ENCODE measurements around the gene MEX3D. TPM values are rescaled to one million over a fixed set of nuclear protein-coding genes. Genes with fewer than 3 reads are reported as not detected.

The MEX3D gene
- total and polyA plus RNA-seq, 7 donors: 4.8 to 16.1 (median 10.3) TPM

DNA sequence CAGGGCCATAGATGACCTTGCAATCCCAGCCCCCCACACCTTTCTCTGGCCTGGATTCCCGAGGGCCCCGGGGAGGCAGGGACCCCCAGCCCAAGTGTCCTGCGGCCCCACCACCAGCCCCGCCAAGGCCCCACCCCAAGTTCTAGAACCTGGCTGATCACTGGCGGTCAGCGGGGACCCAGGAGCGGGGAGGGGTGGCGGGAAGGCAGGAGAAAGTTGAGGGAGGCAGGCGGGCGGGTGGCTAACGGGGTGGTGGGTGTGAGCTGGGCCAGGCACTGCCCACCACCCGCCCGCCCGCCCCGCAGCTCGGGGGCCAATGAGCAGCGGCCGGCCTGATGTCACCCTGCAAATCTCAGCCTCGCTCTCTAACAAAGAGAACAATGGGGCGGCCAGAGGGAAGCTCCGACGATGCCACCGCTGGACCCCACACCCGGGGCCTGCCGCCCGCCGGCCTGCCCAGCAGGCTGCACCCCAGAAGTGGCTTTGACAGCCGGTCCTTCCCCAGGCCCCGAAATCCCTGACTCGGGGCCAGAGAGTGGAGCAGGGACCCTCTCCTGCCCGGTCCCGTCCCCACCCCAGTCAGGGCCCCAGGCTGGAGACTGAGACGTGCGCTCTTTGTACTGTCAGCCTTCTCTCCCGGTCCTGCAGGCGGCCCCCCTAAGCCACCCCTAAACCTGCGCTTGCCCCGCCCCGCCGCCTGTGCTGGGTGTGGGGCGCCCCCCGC lies 1.6 kb downstream of the MEX3D start:
- 7 to 31% methylated on average over 42 of the region's 42 CpGs for WGBS, 2 donors
- Histone ChIP-seq H3K4me1 (peaks cover 0 to 27% (median 15%) of the 10 kb centered on the region in 4 donors), H3K27me3 (no peaks in the 10 kb centered on the region), H3K9me3 (no peaks in the 10 kb centered on the region), H3K36me3 (no peaks in the 10 kb centered on the region), H3K4me3 (peak overlapping the region; percentile 46 to 78 (median 72)), H3K27ac (peak overlapping the region; percentile 88 to 91 (median 91))
- peak; percentile 73 to 93 (median 82) for TF ChIP-seq POLR2AphosphoS5 (IDR thresholded peaks at IDR 0.05)
- peak in 1 of 2 donors; percentile 65 for TF ChIP-seq POLR2A (IDR thresholded peaks at IDR 0.05)
- TF ChIP-seq, protein P1, sequence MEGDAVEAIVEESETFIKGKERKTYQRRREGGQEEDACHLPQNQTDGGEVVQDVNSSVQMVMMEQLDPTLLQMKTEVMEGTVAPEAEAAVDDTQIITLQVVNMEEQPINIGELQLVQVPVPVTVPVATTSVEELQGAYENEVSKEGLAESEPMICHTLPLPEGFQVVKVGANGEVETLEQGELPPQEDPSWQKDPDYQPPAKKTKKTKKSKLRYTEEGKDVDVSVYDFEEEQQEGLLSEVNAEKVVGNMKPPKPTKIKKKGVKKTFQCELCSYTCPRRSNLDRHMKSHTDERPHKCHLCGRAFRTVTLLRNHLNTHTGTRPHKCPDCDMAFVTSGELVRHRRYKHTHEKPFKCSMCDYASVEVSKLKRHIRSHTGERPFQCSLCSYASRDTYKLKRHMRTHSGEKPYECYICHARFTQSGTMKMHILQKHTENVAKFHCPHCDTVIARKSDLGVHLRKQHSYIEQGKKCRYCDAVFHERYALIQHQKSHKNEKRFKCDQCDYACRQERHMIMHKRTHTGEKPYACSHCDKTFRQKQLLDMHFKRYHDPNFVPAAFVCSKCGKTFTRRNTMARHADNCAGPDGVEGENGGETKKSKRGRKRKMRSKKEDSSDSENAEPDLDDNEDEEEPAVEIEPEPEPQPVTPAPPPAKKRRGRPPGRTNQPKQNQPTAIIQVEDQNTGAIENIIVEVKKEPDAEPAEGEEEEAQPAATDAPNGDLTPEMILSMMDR (IDR thresholded peaks at IDR 0.05): no peak
- no peak for TF ChIP-seq EP300 (IDR thresholded peaks at IDR 0.05)
- intact Hi-C loops (cut with DNase I): loop anchor here (5.0 kb wide), 1 partner anchor 41 kb away; the partner anchor contains the start of gene UQCR11
- peak; percentile 88 for DNase-seq

DNA sequence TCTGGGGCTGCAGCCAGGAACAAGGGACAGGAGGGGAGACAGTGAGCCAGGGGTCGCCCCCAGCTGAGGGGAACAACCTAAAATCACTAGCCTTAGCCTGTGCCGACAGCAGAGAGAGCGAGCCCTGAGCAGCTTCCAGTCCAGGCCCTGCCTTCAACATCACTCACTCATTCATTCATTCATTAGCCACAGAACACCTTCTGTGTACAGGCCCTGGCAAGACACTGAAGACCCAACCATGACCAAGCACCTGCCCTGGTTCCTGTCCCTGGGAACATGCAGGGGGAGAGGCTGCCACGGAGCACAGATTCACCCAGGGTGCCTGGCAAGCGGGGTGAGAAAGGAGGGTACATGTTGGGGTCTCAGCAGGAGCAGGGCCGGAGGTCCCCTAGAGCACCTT lies 4.9 kb downstream of the MEX3D start:
- H3K27me3 ChIP-seq: no peaks in the 10 kb centered on the region
- H3K36me3 ChIP-seq: no peaks in the 10 kb centered on the region
- DNase-seq: no peak
- H3K4me3 ChIP-seq: no peak overlapping the region
- H3K4me1 ChIP-seq: peaks cover 0 to 19% (median 10%) of the 10 kb centered on the region in 4 donors
- H3K9me3 ChIP-seq: no peaks in the 10 kb centered on the region
- intact Hi-C loops (cut with DNase I): no loop called here
- H3K27ac ChIP-seq: no peak overlapping the region
- TF ChIP-seq EP300 (IDR thresholded peaks at IDR 0.05) (no peak), POLR2A (IDR thresholded peaks at IDR 0.05) (no peak), POLR2AphosphoS5 (IDR thresholded peaks at IDR 0.05) (no peak)
- TF ChIP-seq, protein P1 (IDR thresholded peaks at IDR 0.05): no peak
- 89 to 94% methylated on average over 6 of the region's 6 CpGs for WGBS, 2 donors

DNA sequence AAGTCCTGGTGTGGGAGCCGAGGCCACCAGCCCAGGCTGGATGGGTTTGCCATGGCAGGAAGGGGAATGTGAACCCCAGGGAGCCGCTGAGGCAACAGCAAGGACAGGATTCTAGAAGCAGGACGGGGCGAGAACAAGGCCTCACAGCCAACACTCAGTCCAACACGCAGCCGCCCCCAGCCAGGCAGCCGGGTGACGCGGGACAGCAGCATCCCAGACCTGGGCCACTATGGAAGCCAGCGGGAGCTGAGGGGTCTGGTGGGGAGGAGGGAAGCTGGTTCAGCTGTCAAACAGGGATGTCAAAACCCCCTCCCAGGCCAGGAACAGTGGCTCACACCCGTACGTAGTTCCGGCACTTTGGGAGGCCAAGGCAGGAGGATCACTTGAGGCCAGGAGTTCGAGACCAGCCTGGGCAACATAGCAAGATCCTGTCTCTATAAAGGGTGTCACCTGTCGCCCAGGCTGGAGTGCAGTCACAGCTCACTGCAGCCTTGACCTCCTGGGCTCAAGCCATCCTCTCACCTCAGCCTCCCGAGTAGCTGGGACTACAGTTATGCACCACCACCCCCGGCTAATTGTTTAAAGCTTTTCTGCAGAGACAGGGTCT lies 6.8 kb downstream of the MEX3D start:
- 91 to 94% methylated on average over 17 of the region's 17 CpGs for WGBS, 2 donors
- Histone ChIP-seq H3K9me3 (no peaks in the 10 kb centered on the region), H3K4me3 (no peak overlapping the region), H3K4me1 (peaks cover 0 to 10% (median 9%) of the 10 kb centered on the region in 4 donors), H3K27ac (no peak overlapping the region), H3K27me3 (no peaks in the 10 kb centered on the region), H3K36me3 (peaks cover 0 to 8% (median 2%) of the 10 kb centered on the region in 4 donors)
- DNase-seq: no peak
- intact Hi-C loops (cut with DNase I): no loop called here
- TF ChIP-seq EP300 (IDR thresholded peaks at IDR 0.05) (no peak), POLR2A (IDR thresholded peaks at IDR 0.05) (no peak), POLR2AphosphoS5 (IDR thresholded peaks at IDR 0.05) (no peak)
- TF ChIP-seq, protein P1 (IDR thresholded peaks at IDR 0.05): no peak

DNA sequence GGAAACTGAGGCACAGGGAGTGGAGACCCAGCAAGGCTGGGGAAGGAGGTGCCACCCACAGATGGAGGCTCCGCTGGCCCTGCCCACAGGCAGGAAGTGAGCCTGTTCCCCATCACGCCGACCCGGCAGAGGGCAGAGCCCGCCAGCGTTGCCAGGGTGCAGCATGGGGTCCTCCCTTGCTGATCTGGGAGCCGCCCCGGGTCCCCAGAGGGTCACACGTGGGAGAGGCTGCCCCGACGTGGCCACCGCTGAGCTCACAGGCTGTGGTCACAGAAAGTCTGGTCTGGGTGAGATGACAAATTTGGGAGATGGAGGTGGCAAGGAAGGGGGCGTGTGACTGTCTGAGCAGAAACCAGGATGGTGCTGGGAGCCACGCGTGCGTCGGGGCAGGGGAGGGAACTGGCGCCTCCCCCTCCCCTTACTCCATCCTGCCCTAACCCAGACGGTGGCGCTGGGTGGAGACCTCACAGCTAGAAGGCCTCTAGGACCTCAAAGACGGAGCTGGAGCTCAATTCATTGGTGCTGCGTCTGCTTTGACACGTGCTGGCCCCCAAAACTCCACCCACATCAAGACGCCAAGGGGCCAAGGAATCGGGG lies 7.7 kb downstream of the MEX3D start:
- WGBS, 2 donors: 68 to 80% methylated on average over 25 of the region's 25 CpGs
- H3K27ac ChIP-seq: no peak overlapping the region
- peaks cover 0 to under 1% (median 0%) of the 10 kb centered on the region in 4 donors for H3K4me1 ChIP-seq
- no peaks in the 10 kb centered on the region for H3K27me3 ChIP-seq
- peaks cover 0 to 18% (median 7%) of the 10 kb centered on the region in 4 donors for H3K36me3 ChIP-seq
- H3K9me3 ChIP-seq: no peaks in the 10 kb centered on the region
- DNase-seq: no peak
- H3K4me3 ChIP-seq: no peak overlapping the region
- intact Hi-C loops (cut with DNase I): no loop called here
- TF ChIP-seq, protein P1 (IDR thresholded peaks at IDR 0.05): no peak
- no peak for TF ChIP-seq POLR2A (IDR thresholded peaks at IDR 0.05)
- TF ChIP-seq EP300 (IDR thresholded peaks at IDR 0.05): no peak

Measured in sigmoid colon (tissue), 7 donors.